Neural cell (in vitro differentiated cells): ENCODE data around the gene B4GALT2. TPM values are rescaled to one million over a fixed set of nuclear protein-coding genes. Genes with fewer than 3 reads are reported as not detected.

Experiments used
- H2AFZ ChIP-seq: fragments of 200-600, 300-800 bp; sonication (generic), shearing (Covaris generic); 2 replicates; pipeline ENCODE4 v1.6.0; 2014; ENCODE audit warnings: low read depth, mild to moderate bottlenecking, antibody characterized with exemption, low read length, moderate library complexity
- H3F3A ChIP-seq: fragments of 200-600 bp; shearing (Covaris generic); 2 replicates; pipeline ENCODE4 v1.6.1; 2016; ENCODE audit warnings: mild to moderate bottlenecking, moderate library complexity, mixed read lengths, antibody characterized with exemption, low read length; ENCODE audit not compliant: insufficient read depth, poor library complexity, severe bottlenecking
- H3K27ac ChIP-seq: fragments of 200-600, 300-800 bp; sonication (generic), shearing (Covaris generic); 2 replicates; pipeline ENCODE4 v1.5.1; 2014; ENCODE audit warnings: mild to moderate bottlenecking, low read length, moderate library complexity
- H3K27me3 ChIP-seq: fragments of 300-800, 200-600 bp; sonication (generic), shearing (Covaris generic); 2 replicates; pipeline ENCODE4 v1.6.0; 2014; ENCODE audit warnings: mild to moderate bottlenecking, low read depth, low read length, moderate library complexity; ENCODE audit not compliant: insufficient read depth
- H3K36me3 ChIP-seq: fragments of 300-800, 200-600 bp; sonication (generic), shearing (Covaris generic); 2 replicates; pipeline ENCODE4 v1.5.1; 2014; ENCODE audit warnings: mild to moderate bottlenecking, antibody characterized with exemption, low read length, moderate library complexity; ENCODE audit not compliant: insufficient read depth
- H3K4me2 ChIP-seq: fragments of 300-800, 200-600 bp; sonication (generic), shearing (Covaris generic); 2 replicates; pipeline ENCODE4 v1.6.0; 2014; ENCODE audit warnings: mild to moderate bottlenecking, low read length
- H3K4me3 ChIP-seq: fragments of 300-800, 200-600 bp; sonication (generic), shearing (Covaris generic); 2 replicates; pipeline ENCODE4 v1.5.1; 2014; ENCODE audit warnings: mild to moderate bottlenecking, low read length, moderate library complexity
- H3K79me2 ChIP-seq: fragments of 200-600 bp; shearing (Covaris generic); replicated peaks from 2 replicates; pipeline ENCODE4 v1.6.0; 2014; ENCODE audit warnings: mild to moderate bottlenecking, low read length, moderate library complexity; ENCODE audit not compliant: insufficient read depth
- H3K9ac ChIP-seq: fragments of 300-800, 200-600 bp; sonication (generic), shearing (Covaris generic); 2 replicates; pipeline ENCODE4 v1.6.1; 2016; ENCODE audit warnings: mild to moderate bottlenecking, low read length, mixed read lengths
- H3K9me2 ChIP-seq: fragments of 200-600 bp; shearing (Covaris generic); 2 replicates; pipeline ENCODE4 v1.6.1; 2016; ENCODE audit warnings: mild to moderate bottlenecking, low read length, mixed read lengths; ENCODE audit not compliant: insufficient read depth
- H3K9me3 ChIP-seq: fragments of 200-600, 300-800 bp; sonication (generic), shearing (Covaris generic); 2 replicates; pipeline ENCODE4 v1.6.1; 2016; ENCODE audit warnings: mild to moderate bottlenecking, mixed run types, low read length, moderate library complexity, mixed read lengths
- H4K20me1 ChIP-seq: fragments of 200-600 bp; shearing (Covaris generic); 2 replicates; pipeline ENCODE4 v1.6.1; 2016; ENCODE audit warnings: mild to moderate bottlenecking, mixed run types; ENCODE audit not compliant: insufficient read depth
- CTCF ChIP-seq: fragments of 450-650 bp; IDR thresholded peaks from 2 replicates; pipeline ENCODE4 v1.5.1; 2014; ENCODE audit warnings: antibody characterized with exemption, mild to moderate bottlenecking, moderate library complexity; ENCODE audit not compliant: poor library complexity, severe bottlenecking
- EP300 ChIP-seq: fragments of 450-650 bp; conservative IDR thresholded peaks from 2 replicates; pipeline ENCODE4 v1.6.1; 2014; ENCODE audit warnings: antibody characterized with exemption, mild to moderate bottlenecking, moderate library complexity; ENCODE audit not compliant: poor library complexity, severe bottlenecking
- EZH2 ChIP-seq: fragments of 200-600, 300-800 bp; shearing (Covaris generic), sonication (generic); IDR thresholded peaks from 2 replicates; pipeline ENCODE4 v1.6.1; 2014; ENCODE audit warnings: antibody characterized with exemption, low read length, borderline replicate concordance, mild to moderate bottlenecking; ENCODE audit not compliant: insufficient read depth, poor library complexity, severe bottlenecking
- MXI1 ChIP-seq: fragments of 450-650 bp; conservative IDR thresholded peaks from 2 replicates; pipeline ENCODE4 v1.6.1; 2014; ENCODE audit warnings: antibody characterized with exemption, mild to moderate bottlenecking; ENCODE audit not compliant: poor library complexity, severe bottlenecking
- POLR2AphosphoS5 ChIP-seq: IDR thresholded peaks from 2 replicates; pipeline ENCODE4 v1.6.1; 2012
- RAD21 ChIP-seq: fragments of 450-650 bp; conservative IDR thresholded peaks from 2 replicates; pipeline ENCODE4 v1.6.1; 2014; ENCODE audit warnings: antibody characterized with exemption, mild to moderate bottlenecking, moderate library complexity
- REST ChIP-seq: IDR thresholded peaks from 2 replicates; pipeline ENCODE4 v1.6.1; 2012; ENCODE audit warnings: borderline replicate concordance
- SMC3 ChIP-seq: fragments of 450-650 bp; conservative IDR thresholded peaks from 2 replicates; pipeline ENCODE4 v1.6.1; 2014; ENCODE audit warnings: antibody characterized with exemption, mild to moderate bottlenecking, moderate library complexity; ENCODE audit not compliant: poor library complexity
- TAF1 ChIP-seq: IDR thresholded peaks from 2 replicates; pipeline ENCODE4 v1.6.1; 2012; ENCODE audit warnings: low read depth
- polyA plus RNA-seq: library from polyadenylated mRNA; depleted of rRNA; stranded (reverse); fragments of >200 nt; gene quantifications from 2 replicates; pipeline ENCODE4 v1.2.3, GENCODE V29; 2014

The B4GALT2 gene
- polyA plus RNA-seq, 1 donor from 2014 or later, result 129 TPM

DNA sequence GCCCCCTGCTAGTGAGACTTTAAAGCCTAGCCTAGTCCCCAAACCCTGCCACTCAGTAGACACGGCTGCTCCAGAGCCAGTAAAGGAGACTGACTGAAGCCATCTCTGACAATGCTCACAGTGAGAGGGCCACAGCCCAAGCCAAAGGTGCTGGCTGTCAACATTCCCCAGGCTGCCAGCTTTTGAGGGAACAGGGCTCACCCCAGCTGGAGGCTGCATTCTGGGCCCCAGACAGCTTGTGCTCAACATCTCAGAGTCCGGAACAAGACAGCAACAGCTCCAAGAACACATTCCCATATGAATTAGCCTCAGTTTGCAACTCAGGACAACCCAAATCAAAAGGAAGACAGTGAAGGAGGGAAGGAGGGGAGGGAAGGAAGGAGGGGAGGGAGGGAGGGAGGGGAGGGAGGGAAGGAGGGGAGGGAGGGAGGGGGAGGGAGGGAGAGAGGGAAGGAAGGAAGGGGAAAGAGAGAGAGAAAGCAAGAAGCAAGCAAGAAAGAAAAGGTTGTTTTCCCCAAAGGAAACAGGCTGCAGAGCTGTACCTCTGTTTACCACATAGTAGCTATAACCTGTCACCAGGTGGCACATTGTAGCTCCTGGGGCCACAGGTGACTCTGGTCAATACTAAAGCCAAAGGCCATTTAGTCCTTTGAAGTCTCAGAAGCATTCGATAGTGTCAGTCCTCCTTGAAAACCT lies 40.0 kb upstream of the B4GALT2 start:
- H3K9ac ChIP-seq, result no peak overlapping the region
- H3K79me2 ChIP-seq, result no peaks in the 10 kb centered on the region
- H3K9me3 ChIP-seq, result no peaks in the 10 kb centered on the region
- no peak overlapping the region for H3K4me3 ChIP-seq
- H2AFZ ChIP-seq, result no peak overlapping the region
- H3F3A ChIP-seq, result no peaks in the 10 kb centered on the region
- H4K20me1 ChIP-seq, result no peaks in the 10 kb centered on the region
- peaks cover 20% of the 10 kb centered on the region for H3K27me3 ChIP-seq
- no peak overlapping the region for H3K4me2 ChIP-seq
- H3K9me2 ChIP-seq, result no peaks in the 10 kb centered on the region
- H3K36me3 ChIP-seq, result no peaks in the 10 kb centered on the region
- TF ChIP-seq REST (no peak), TAF1 (no peak), SMC3 (no peak), EZH2 (no peak), CTCF (no peak), RAD21 (no peak), EP300 (no peak), MXI1 (no peak), POLR2AphosphoS5 (no peak)
- H3K27ac ChIP-seq, result no peak overlapping the region

GRCh38 chr1:43942411-43942810 lies 36.6 kb upstream of the B4GALT2 start:
- Histone ChIP-seq H4K20me1 (no peaks in the 10 kb centered on the region), H3K4me3 (no peak overlapping the region), H3K9me2 (no peaks in the 10 kb centered on the region), H2AFZ (no peak overlapping the region), H3K36me3 (no peaks in the 10 kb centered on the region), H3F3A (no peaks in the 10 kb centered on the region), H3K9me3 (no peaks in the 10 kb centered on the region), H3K4me2 (no peak overlapping the region), H3K9ac (no peak overlapping the region), H3K79me2 (peaks cover 6% of the 10 kb centered on the region), H3K27ac (no peak overlapping the region), H3K27me3 (no peaks in the 10 kb centered on the region)
- no peak for TF ChIP-seq CTCF
- TF ChIP-seq REST, result no peak
- no peak for TF ChIP-seq SMC3
- no peak for TF ChIP-seq POLR2AphosphoS5
- TF ChIP-seq MXI1, result no peak
- no peak for TF ChIP-seq EP300
- TF ChIP-seq TAF1, result no peak
- no peak for TF ChIP-seq EZH2
- no peak for TF ChIP-seq RAD21
